HEK293 (cell line): ENCODE results near the gene CACNA1G.

ENCODE experiments used
- HOXD13 ChIP-seq: sonication (generic); formaldehyde crosslinking; IDR thresholded peaks from 2 replicates; pipeline ENCODE4 v1.8.0; 2022; ENCODE audit warnings: missing genetic modification reagents, borderline replicate concordance
- KLF8 ChIP-seq: fragments of 450-650 bp; formaldehyde crosslinking; IDR thresholded peaks from 2 replicates; pipeline ENCODE4 v1.5.1; 2016; ENCODE audit warnings: missing biosample characterization, missing genetic modification characterization
- MYNN ChIP-seq: fragments of 450-650 bp; formaldehyde crosslinking; IDR thresholded peaks from 2 replicates; pipeline ENCODE4 v1.5.1; 2016; ENCODE audit warnings: missing biosample characterization, missing genetic modification characterization, borderline replicate concordance
- OVOL3 ChIP-seq: fragments of 450-650 bp; formaldehyde crosslinking; IDR thresholded peaks from 2 replicates; pipeline ENCODE4 v1.5.1; 2016; ENCODE audit warnings: missing biosample characterization, missing genetic modification characterization
- YY1 ChIP-seq: fragments of 450-650 bp; formaldehyde crosslinking; IDR thresholded peaks from 2 replicates; pipeline ENCODE4 v1.5.1; 2018; ENCODE audit warnings: missing biosample characterization, missing genetic modification characterization
- ZBTB7A ChIP-seq: fragments of 450-650 bp; formaldehyde crosslinking; IDR thresholded peaks from 2 replicates; pipeline ENCODE4 v1.5.1; 2016; ENCODE audit warnings: low read depth, missing biosample characterization, missing genetic modification characterization
- ZBTB8A ChIP-seq: fragments of 450-650 bp; formaldehyde crosslinking; IDR thresholded peaks from 2 replicates; pipeline ENCODE4 v1.5.1; 2016; ENCODE audit warnings: missing biosample characterization, missing genetic modification characterization
- ZNF24 ChIP-seq: fragments of 450-650 bp; formaldehyde crosslinking; IDR thresholded peaks from 2 replicates; pipeline ENCODE4 v1.5.1; 2016; ENCODE audit warnings: missing biosample characterization, missing genetic modification characterization

DNA sequence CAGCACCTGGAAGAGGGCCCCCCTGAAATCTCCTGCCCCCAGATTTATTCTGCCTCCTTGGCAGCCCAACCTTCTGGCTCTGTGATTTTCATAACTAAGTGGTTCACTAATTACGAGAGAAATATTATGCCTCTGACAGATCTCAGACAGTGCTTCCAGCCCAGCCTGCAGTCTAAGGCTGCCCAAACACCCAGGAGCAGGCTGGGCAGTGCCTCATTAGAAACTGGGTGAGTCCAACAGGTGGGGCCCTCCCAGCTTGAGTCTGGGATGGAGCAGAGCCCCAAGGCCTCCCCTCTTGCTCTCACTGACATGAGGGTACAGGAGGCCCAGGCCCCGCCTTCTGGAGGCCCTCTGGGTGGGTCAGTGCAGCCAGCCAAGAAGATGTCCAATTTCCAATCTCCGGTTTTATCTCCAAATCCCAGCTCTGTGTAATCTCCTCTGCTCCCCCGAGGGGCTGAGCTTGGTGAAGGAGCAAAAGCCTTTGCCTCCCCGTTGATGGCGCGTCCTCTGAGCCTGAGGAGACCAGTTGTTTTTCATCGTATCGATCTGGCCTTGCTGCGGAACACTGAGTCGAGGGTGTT lies 54.0 kb downstream of the CACNA1G start:
- TF ChIP-seq ZBTB8A (tag by site-specific recombination) (no peak), HOXD13 (CRISPR knock-in tag) (no peak), OVOL3 (tag by site-specific recombination) (no peak), YY1 (tag by site-specific recombination) (no peak), ZNF24 (tag by site-specific recombination) (no peak), KLF8 (tag by site-specific recombination) (no peak), ZBTB7A (tag by site-specific recombination) (no peak), MYNN (tag by site-specific recombination) (no peak)
